PFSK-1 (cell line): ENCODE measurements around the gene SCN5A.

ENCODE experiments used
- POLR2AphosphoS5 ChIP-seq: IDR thresholded peaks from 2 replicates; pipeline ENCODE4 v1.6.1; 2012; ENCODE audit warnings: low read depth, mild to moderate bottlenecking, control low read depth, low read length, moderate library complexity
- SIN3A ChIP-seq: IDR thresholded peaks from 2 replicates; pipeline ENCODE4 v1.6.1; 2012; ENCODE audit warnings: mild to moderate bottlenecking, low read length, moderate library complexity, borderline replicate concordance; ENCODE audit not compliant: insufficient read depth
- TAF1 ChIP-seq: IDR thresholded peaks from 2 replicates; pipeline ENCODE4 v1.6.1; 2012; ENCODE audit warnings: low read length, control low read depth, borderline replicate concordance; ENCODE audit not compliant: insufficient read depth
- TF ChIP-seq, protein P1 (sequence below), 2 experiments: IDR thresholded peaks; 2 replicates each; pipeline versions ENCODE4 v1.6.1 to v1.8.0; 2011 to 2012; ENCODE audit warnings: low read depth in 2 of 2, low read length in 2 of 2, control low read depth in 1 of 2, inconsistent platforms in 1 of 2, mild to moderate bottlenecking in 1 of 2, moderate library complexity in 1 of 2; ENCODE audit not compliant: insufficient read depth in 1 of 2

- no peak for TF ChIP-seq POLR2AphosphoS5
- TF ChIP-seq, protein P1, sequence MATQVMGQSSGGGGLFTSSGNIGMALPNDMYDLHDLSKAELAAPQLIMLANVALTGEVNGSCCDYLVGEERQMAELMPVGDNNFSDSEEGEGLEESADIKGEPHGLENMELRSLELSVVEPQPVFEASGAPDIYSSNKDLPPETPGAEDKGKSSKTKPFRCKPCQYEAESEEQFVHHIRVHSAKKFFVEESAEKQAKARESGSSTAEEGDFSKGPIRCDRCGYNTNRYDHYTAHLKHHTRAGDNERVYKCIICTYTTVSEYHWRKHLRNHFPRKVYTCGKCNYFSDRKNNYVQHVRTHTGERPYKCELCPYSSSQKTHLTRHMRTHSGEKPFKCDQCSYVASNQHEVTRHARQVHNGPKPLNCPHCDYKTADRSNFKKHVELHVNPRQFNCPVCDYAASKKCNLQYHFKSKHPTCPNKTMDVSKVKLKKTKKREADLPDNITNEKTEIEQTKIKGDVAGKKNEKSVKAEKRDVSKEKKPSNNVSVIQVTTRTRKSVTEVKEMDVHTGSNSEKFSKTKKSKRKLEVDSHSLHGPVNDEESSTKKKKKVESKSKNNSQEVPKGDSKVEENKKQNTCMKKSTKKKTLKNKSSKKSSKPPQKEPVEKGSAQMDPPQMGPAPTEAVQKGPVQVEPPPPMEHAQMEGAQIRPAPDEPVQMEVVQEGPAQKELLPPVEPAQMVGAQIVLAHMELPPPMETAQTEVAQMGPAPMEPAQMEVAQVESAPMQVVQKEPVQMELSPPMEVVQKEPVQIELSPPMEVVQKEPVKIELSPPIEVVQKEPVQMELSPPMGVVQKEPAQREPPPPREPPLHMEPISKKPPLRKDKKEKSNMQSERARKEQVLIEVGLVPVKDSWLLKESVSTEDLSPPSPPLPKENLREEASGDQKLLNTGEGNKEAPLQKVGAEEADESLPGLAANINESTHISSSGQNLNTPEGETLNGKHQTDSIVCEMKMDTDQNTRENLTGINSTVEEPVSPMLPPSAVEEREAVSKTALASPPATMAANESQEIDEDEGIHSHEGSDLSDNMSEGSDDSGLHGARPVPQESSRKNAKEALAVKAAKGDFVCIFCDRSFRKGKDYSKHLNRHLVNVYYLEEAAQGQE (IDR thresholded peaks at IDR 0.05; ENCODE audit: insufficient read depth in 1 of 2, low read depth in 2 of 2, low read length in 2 of 2): no peak
- no peak for TF ChIP-seq SIN3A
- no peak for TF ChIP-seq TAF1
Measured at GRCh38 chr3:38511546-38511945, 137.9 kb downstream of the SCN5A start.
